GM23338 (cell line): Measurements from ENCODE around the gene CLCN6. TPM values are rescaled to one million over a fixed set of nuclear protein-coding genes. Genes with fewer than 3 reads are reported as not detected.

ENCODE experiments used
- ATAC-seq: fragments of 200-7000 bp; cut with Tn5 transposase; 3 replicates; pipeline ENCODE4 v1.9.1; 2020
- DNase-seq: peaks from one replicate; pipeline ENCODE4 v3.0.0-alpha.2; 2015; ENCODE audit warnings: low spot score
- H2AFZ ChIP-seq: fragments of 200-600 bp; sonication (generic); 2 replicates; pipeline ENCODE4 v1.8.0; 2016; ENCODE audit warnings: antibody characterized with exemption, mild to moderate bottlenecking, moderate library complexity
- H3F3A ChIP-seq: fragments of 200-600 bp; sonication (generic); replicated peaks from 2 replicates; pipeline ENCODE4 v1.8.0; 2017; ENCODE audit warnings: antibody characterized with exemption, mixed run types, low read depth
- H3K27ac ChIP-seq: fragments of 200-600 bp; sonication (generic); 2 replicates; pipeline ENCODE4 v1.6.1; 2016; ENCODE audit warnings: low read depth
- H3K27me3 ChIP-seq: fragments of 200-600 bp; sonication (generic); 2 replicates; pipeline ENCODE4 v1.8.0; 2016; ENCODE audit warnings: mild to moderate bottlenecking, mixed run types, moderate library complexity; ENCODE audit not compliant: insufficient read depth
- H3K36me3 ChIP-seq: fragments of 200-600 bp; sonication (generic); 2 replicates; pipeline ENCODE4 v1.8.0; 2016; ENCODE audit warnings: mild to moderate bottlenecking; ENCODE audit not compliant: insufficient read depth
- H3K4me1 ChIP-seq: fragments of 200-600 bp; sonication (generic); 2 replicates; pipeline ENCODE4 v1.8.0; 2016; ENCODE audit warnings: mild to moderate bottlenecking, moderate library complexity; ENCODE audit not compliant: insufficient read depth
- H3K4me2 ChIP-seq: fragments of 200-600 bp; sonication (generic); 2 replicates; pipeline ENCODE4 v1.7.1; 2017; ENCODE audit warnings: mixed run types
- H3K4me3 ChIP-seq: fragments of 200-600 bp; sonication (generic); 2 replicates; pipeline ENCODE4 v1.6.1; 2016; ENCODE audit warnings: mixed run types
- H3K79me2 ChIP-seq: fragments of 200-600 bp; sonication (generic); replicated peaks from 2 replicates; pipeline ENCODE4 v1.8.0; 2017; ENCODE audit warnings: mild to moderate bottlenecking; ENCODE audit not compliant: insufficient read depth
- H3K9me2 ChIP-seq: fragments of 200-600 bp; sonication (generic); 2 replicates; pipeline ENCODE4 v1.8.0; 2017; ENCODE audit not compliant: insufficient read depth
- H4K20me1 ChIP-seq: fragments of 200-600 bp; sonication (generic); replicated peaks from 2 replicates; pipeline ENCODE4 v1.8.0; 2017; ENCODE audit warnings: mild to moderate bottlenecking; ENCODE audit not compliant: insufficient read depth
- H3K27ac Mint-ChIP-seq: 2 replicates; pipeline ENCODE4 v1.8.0; 2020; ENCODE audit warnings: inconsistent platforms, mild to moderate bottlenecking, moderate library complexity, mixed read lengths
- H3K27me3 Mint-ChIP-seq: 3 replicates; pipeline ENCODE4 v1.8.0; 2022; ENCODE audit warnings: low read depth, mild to moderate bottlenecking, moderate library complexity, mixed read lengths, inconsistent platforms; ENCODE audit not compliant: insufficient read depth, poor library complexity
- H3K36me3 Mint-ChIP-seq: 3 replicates; pipeline ENCODE4 v1.8.0; 2021; ENCODE audit warnings: low read depth, mild to moderate bottlenecking, inconsistent platforms, moderate library complexity, mixed read lengths
- H3K4me1 Mint-ChIP-seq: 3 replicates; pipeline ENCODE4 v1.8.0; 2020; ENCODE audit warnings: mild to moderate bottlenecking, inconsistent platforms, mixed read lengths
- H3K4me3 Mint-ChIP-seq: 3 replicates; pipeline ENCODE4 v1.8.0; 2021; ENCODE audit warnings: moderate library complexity, mild to moderate bottlenecking, inconsistent platforms, mixed read lengths
- H3K9me3 Mint-ChIP-seq: 3 replicates; pipeline ENCODE4 v1.8.0; 2020; ENCODE audit warnings: moderate library complexity, mild to moderate bottlenecking, inconsistent platforms, mixed read lengths
- CREB1 ChIP-seq: fragments of 250-450 bp; sonication (Bioruptor Pico); IDR thresholded peaks from 2 replicates; pipeline ENCODE4 v1.5.0; 2020; ENCODE audit warnings: low read depth, mild to moderate bottlenecking, moderate library complexity
- EZH2phosphoT487 ChIP-seq: fragments of 200-600 bp; sonication (generic); IDR thresholded peaks from one replicate; pipeline ENCODE4 v1.8.1; 2018; ENCODE audit warnings: antibody characterized with exemption; ENCODE audit not compliant: unreplicated experiment
- NANOG ChIP-seq: IDR thresholded peaks from 2 replicates; pipeline ENCODE4 v1.6.1; 2016; ENCODE audit warnings: antibody characterized with exemption, borderline replicate concordance
- POLR2AphosphoS5 ChIP-seq: IDR thresholded peaks from 2 replicates; pipeline ENCODE4 v1.6.1; 2016; ENCODE audit warnings: antibody characterized with exemption, low read depth
- STAT1 ChIP-seq: IDR thresholded peaks from one replicate; pipeline ENCODE4 v1.6.1; 2016; ENCODE audit warnings: antibody characterized with exemption; ENCODE audit not compliant: unreplicated experiment
- ZNF114 ChIP-seq: fragments of 250-450 bp; sonication (Bioruptor Pico); IDR thresholded peaks from 2 replicates; pipeline ENCODE4 v1.5.0; 2020; ENCODE audit warnings: mild to moderate bottlenecking, moderate library complexity
- ZNF331 ChIP-seq: fragments of 250-450 bp; sonication (Bioruptor Pico); IDR thresholded peaks from 2 replicates; pipeline ENCODE4 v1.5.0; 2020; ENCODE audit warnings: low read depth, mild to moderate bottlenecking, moderate library complexity
- polyA plus RNA-seq: library from polyadenylated mRNA; unstranded; fragments of >200 nt; fragmentation: Nextera tagmentation; extraction: Ambion mirVana; gene quantifications from 2 replicates; pipeline ENCODE4 v1.2.1, GENCODE V29; 2016
- total RNA-seq: library from RNA; depleted of rRNA; stranded (reverse); fragments of >200 nt; shearing (Covaris generic); gene quantifications from 2 replicates; pipeline ENCODE4 v1.2.3, GENCODE V29; 2014
- TF ChIP-seq, protein P1 (sequence below): fragments of 250-450 bp; sonication (Bioruptor Pico); IDR thresholded peaks from 2 replicates; pipeline ENCODE4 v1.5.0; 2020; ENCODE audit warnings: mild to moderate bottlenecking, moderate library complexity
- TF ChIP-seq, protein P2 (sequence below), 2 experiments: fragments of 200-600 bp in 1 of 2; sonication (generic) in 1 of 2; conservative IDR thresholded peaks; 2 replicates each; pipeline versions ENCODE4 v1.5.1 to v1.6.1; 2016 to 2017; ENCODE audit warnings: antibody characterized with exemption in 2 of 2, low read depth in 2 of 2, mild to moderate bottlenecking in 2 of 2, moderate library complexity in 1 of 2

Gene CLCN6
- total and polyA plus RNA-seq, 2 experiments from 2014 or later: 16.0 to 22.6 TPM

DNA sequence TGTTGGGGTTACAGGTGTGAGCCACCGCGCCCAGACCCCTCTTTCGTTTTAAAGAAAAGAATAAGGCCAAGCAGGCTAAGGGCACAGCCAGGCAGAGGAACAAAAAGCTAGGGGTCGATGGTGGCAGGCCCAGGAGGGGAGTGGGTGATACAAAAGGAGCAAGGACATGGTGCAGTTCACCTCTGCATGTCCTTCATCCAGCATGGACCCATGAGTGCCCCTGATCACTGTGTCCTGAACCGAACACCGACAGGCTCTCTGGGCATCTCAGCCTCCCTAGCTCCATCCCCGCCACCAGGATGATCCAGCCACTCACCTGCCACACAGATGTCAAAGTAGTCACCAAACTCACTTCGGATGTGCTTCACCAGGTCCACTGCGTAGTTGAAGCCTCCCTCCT, 6.1 kb upstream of the CLCN6 start:
- TF ChIP-seq, protein P1, sequence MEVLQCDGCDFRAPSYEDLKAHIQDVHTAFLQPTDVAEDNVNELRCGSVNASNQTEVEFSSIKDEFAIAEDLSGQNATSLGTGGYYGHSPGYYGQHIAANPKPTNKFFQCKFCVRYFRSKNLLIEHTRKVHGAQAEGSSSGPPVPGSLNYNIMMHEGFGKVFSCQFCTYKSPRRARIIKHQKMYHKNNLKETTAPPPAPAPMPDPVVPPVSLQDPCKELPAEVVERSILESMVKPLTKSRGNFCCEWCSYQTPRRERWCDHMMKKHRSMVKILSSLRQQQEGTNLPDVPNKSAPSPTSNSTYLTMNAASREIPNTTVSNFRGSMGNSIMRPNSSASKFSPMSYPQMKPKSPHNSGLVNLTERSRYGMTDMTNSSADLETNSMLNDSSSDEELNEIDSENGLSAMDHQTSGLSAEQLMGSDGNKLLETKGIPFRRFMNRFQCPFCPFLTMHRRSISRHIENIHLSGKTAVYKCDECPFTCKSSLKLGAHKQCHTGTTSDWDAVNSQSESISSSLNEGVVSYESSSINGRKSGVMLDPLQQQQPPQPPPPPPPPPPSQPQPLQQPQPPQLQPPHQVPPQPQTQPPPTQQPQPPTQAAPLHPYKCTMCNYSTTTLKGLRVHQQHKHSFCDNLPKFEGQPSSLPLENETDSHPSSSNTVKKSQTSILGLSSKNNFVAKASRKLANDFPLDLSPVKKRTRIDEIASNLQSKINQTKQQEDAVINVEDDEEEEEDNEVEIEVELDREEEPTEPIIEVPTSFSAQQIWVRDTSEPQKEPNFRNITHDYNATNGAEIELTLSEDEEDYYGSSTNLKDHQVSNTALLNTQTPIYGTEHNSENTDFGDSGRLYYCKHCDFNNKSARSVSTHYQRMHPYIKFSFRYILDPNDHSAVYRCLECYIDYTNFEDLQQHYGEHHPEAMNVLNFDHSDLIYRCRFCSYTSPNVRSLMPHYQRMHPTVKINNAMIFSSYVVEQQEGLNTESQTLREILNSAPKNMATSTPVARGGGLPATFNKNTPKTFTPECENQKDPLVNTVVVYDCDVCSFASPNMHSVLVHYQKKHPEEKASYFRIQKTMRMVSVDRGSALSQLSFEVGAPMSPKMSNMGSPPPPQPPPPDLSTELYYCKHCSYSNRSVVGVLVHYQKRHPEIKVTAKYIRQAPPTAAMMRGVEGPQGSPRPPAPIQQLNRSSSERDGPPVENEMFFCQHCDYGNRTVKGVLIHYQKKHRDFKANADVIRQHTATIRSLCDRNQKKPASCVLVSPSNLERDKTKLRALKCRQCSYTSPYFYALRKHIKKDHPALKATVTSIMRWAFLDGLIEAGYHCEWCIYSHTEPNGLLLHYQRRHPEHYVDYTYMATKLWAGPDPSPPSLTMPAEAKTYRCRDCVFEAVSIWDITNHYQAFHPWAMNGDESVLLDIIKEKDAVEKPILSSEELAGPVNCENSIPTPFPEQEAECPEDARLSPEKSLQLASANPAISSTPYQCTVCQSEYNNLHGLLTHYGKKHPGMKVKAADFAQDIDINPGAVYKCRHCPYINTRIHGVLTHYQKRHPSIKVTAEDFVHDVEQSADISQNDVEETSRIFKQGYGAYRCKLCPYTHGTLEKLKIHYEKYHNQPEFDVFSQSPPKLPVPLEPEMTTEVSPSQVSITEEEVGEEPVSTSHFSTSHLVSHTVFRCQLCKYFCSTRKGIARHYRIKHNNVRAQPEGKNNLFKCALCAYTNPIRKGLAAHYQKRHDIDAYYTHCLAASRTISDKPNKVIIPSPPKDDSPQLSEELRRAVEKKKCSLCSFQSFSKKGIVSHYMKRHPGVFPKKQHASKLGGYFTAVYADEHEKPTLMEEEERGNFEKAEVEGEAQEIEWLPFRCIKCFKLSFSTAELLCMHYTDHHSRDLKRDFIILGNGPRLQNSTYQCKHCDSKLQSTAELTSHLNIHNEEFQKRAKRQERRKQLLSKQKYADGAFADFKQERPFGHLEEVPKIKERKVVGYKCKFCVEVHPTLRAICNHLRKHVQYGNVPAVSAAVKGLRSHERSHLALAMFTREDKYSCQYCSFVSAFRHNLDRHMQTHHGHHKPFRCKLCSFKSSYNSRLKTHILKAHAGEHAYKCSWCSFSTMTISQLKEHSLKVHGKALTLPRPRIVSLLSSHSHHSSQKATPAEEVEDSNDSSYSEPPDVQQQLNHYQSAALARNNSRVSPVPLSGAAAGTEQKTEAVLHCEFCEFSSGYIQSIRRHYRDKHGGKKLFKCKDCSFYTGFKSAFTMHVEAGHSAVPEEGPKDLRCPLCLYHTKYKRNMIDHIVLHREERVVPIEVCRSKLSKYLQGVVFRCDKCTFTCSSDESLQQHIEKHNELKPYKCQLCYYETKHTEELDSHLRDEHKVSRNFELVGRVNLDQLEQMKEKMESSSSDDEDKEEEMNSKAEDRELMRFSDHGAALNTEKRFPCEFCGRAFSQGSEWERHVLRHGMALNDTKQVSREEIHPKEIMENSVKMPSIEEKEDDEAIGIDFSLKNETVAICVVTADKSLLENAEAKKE: no peak
- TF ChIP-seq ZNF114 (CRISPR knock-in tag) (no peak), STAT1 (no peak), NANOG (no peak), EZH2phosphoT487 (no peak), POLR2AphosphoS5 (no peak), ZNF331 (CRISPR knock-in tag) (no peak), CREB1 (CRISPR knock-in tag) (no peak)
- TF ChIP-seq, protein P2, sequence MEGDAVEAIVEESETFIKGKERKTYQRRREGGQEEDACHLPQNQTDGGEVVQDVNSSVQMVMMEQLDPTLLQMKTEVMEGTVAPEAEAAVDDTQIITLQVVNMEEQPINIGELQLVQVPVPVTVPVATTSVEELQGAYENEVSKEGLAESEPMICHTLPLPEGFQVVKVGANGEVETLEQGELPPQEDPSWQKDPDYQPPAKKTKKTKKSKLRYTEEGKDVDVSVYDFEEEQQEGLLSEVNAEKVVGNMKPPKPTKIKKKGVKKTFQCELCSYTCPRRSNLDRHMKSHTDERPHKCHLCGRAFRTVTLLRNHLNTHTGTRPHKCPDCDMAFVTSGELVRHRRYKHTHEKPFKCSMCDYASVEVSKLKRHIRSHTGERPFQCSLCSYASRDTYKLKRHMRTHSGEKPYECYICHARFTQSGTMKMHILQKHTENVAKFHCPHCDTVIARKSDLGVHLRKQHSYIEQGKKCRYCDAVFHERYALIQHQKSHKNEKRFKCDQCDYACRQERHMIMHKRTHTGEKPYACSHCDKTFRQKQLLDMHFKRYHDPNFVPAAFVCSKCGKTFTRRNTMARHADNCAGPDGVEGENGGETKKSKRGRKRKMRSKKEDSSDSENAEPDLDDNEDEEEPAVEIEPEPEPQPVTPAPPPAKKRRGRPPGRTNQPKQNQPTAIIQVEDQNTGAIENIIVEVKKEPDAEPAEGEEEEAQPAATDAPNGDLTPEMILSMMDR (conservative IDR thresholded peaks at IDR 0.05; ENCODE audit: low read depth in 2 of 2): no peak
- H3K27me3 Mint-ChIP-seq: peaks cover 8% of the 10 kb centered on the region
- Histone ChIP-seq H3F3A (peaks cover 12% of the 10 kb centered on the region; the same call in 1 of the 2 replicates), H3K27me3 (no peaks in the 10 kb centered on the region), H3K27ac (no peak overlapping the region), H4K20me1 (no peaks in the 10 kb centered on the region; the same call in none of the 2 replicates), H3K4me2 (no peak overlapping the region), H3K4me3 (no peak overlapping the region), H3K36me3 (no peaks in the 10 kb centered on the region), H3K9me2 (no peaks in the 10 kb centered on the region), H3K4me1 (peaks cover 20% of the 10 kb centered on the region), H3K79me2 (peaks cover 10% of the 10 kb centered on the region; the same call in 1 of the 2 replicates), H2AFZ (no peak overlapping the region)
- no peak overlapping the region for H3K4me3 Mint-ChIP-seq
- no peak for DNase-seq
- H3K36me3 Mint-ChIP-seq: peaks cover 39% of the 10 kb centered on the region
- H3K4me1 Mint-ChIP-seq: peaks cover 30% of the 10 kb centered on the region
- no peak overlapping the region for H3K27ac Mint-ChIP-seq
- H3K9me3 Mint-ChIP-seq: no peaks in the 10 kb centered on the region; the same call in 2 of the 3 replicates
- no peak for ATAC-seq
